ENCODE data around the gene MAN1A1. TPM values are rescaled to one million over a fixed set of nuclear protein-coding genes. Genes with fewer than 3 reads are reported as not detected.

Gene MAN1A1
- total and polyA plus RNA-seq, 2 of the 4 experiments (the other 2 are of a cell fraction) = 5.9 to 6.4 TPM

DNA sequence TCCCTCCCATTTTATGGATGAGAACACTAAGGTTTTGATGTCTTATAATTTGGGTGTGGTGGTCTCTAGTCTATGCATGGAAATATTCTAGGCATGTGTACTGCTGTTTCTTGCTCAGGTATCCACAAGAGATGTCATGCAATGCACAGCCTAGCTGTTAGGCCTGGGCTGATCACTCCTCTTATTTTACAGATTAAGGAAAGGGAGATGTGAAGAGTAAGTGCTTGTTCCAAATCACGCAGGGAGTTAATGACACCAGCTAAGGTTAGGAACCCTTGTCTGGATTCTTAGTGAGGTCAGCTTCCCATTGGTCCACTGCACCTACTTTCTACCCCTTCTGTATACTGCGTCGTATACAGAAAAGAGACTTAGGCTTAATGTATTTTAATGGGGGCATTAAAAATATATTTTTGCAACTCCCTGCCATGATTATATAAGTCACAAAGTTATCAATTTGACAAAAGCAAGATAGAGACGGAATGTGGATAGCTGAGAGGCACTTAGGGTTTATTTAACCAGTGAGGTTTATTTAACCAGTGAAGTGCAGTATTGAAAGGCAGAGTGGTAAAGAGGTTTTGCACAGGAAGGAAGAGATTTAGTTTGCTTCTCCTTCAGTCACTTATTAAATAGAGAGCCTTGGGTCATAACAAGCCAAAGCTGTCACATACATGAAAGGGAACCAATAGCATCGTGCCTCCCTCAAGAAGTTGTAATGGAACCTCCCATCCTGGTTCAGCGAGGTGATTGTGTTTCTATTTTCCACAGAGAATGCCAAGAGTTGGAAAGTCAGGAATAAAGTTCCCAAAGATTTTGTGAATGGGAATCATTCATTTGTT, 176.1 kb downstream of the MAN1A1 start:
- Histone ChIP-seq H3K9ac (ENCODE audit: low read depth, low read length) (no peak overlapping the region), H3K18ac (ENCODE audit: low read depth, low read length) (no peak overlapping the region), H2BK120ac (ENCODE audit: low read depth, low read length) (no peak overlapping the region), H2AK9ac (replicated peaks; ENCODE audit: low read depth, low read length, poor library complexity) (no peak overlapping the region), H3K27me3 (ENCODE audit: control insufficient read depth, insufficient read depth, low read length) (no peaks in the 10 kb centered on the region), H3K4ac (ENCODE audit: low read depth, low read length) (no peak overlapping the region), H3K4me1 (ENCODE audit: control insufficient read depth, insufficient read depth, low read length) (no peaks in the 10 kb centered on the region), H3K4me2 (ENCODE audit: low read depth, low read length) (no peak overlapping the region), H3K79me1 (ENCODE audit: low read depth in 1 of 2, low read length in 2 of 2) (no peaks in the 10 kb centered on the region), H4K20me1 (ENCODE audit: insufficient read depth, low read length) (no peaks in the 10 kb centered on the region), H3K4me3 (ENCODE audit: insufficient read depth, low read depth, low read length) (no peak overlapping the region), H3K36me3 (ENCODE audit: control insufficient read depth, insufficient read depth, low read length) (no peaks in the 10 kb centered on the region), H3K14ac (replicated peaks; ENCODE audit: low read depth, low read length) (no peak overlapping the region), H2BK20ac (ENCODE audit: low read depth, low read length) (no peak overlapping the region), H2AK5ac (ENCODE audit: low read depth, low read length) (no peak overlapping the region), H4K91ac (ENCODE audit: insufficient read depth, low read depth, low read length) (no peak overlapping the region), H3K9me1 (ENCODE audit: insufficient read depth, low read length) (peaks cover 2% of the 10 kb centered on the region; the same call in 1 of the 2 replicates), H2BK15ac (ENCODE audit: low read depth, low read length) (no peak overlapping the region), H3K56ac (ENCODE audit: extremely low read depth, insufficient read depth, low read length) (no peak overlapping the region), H2AFZ (replicated peaks; ENCODE audit: low read length, poor library complexity) (no peak overlapping the region), H3K27ac (ENCODE audit: insufficient read depth, low read length) (no peak overlapping the region), H4K5ac (ENCODE audit: low read depth, low read length) (no peak overlapping the region), H4K8ac (ENCODE audit: low read depth in 2 of 2, low read length in 2 of 2) (no peak overlapping the region), H3K23ac (ENCODE audit: low read depth, low read length) (no peak overlapping the region), H3K9me3 (ENCODE audit: control insufficient read depth, insufficient read depth, low read length) (no peaks in the 10 kb centered on the region), H2BK5ac (ENCODE audit: low read depth, low read length, poor library complexity, severe bottlenecking) (no peak overlapping the region)
- TF ChIP-seq SMC3 (IDR thresholded peaks at IDR 0.05; ENCODE audit: low read depth, low read length) = no peak
- dilution Hi-C loops (cut with HindIII; ENCODE audit: low sequenced_read_pairs, unreplicated experiment) (no loop called here), intact Hi-C loops (cut with micrococcal nuclease) (no loop called here), in situ Hi-C loops (cut with MboI; ENCODE audit: low sequenced_read_pairs) (no loop called here)
- WGBS, 2 experiments (ENCODE audit: extremely low coverage in 2 of 2, insufficient read length in 1 of 2) = no CpG with 5 or more reads among the region's 6 CpGs
- CTCF ChIA-PET = interaction anchor here (1.4 kb wide), 1 partner anchor 44 kb away, joined by 4 read pairs; no protein-coding TSS in a partner anchor
- POLR2A ChIA-PET (ENCODE audit: unreplicated experiment) = no interaction called here
- ATAC-seq (ENCODE audit: low read depth) (no peak), DNase-seq (no peak)
- BruUV-seq (replicated peaks) = no TSS peak
